Natural killer cell treated with Interleukin-12 subunit alpha and Interleukin-12 subunit beta and Interleukin-15 and Interleukin-18, amount 100 ng/mL, for 72 hours (primary cell): ENCODE measurements around the gene SYCE1. TPM values are rescaled to one million over a fixed set of nuclear protein-coding genes. Genes with fewer than 3 reads are reported as not detected.
"Not testable (repeated sequence)": the region's sequence is repeated elsewhere in the genome, so short reads cannot be mapped to it uniquely, and the experiment has no call there.

ENCODE experiments used
- ATAC-seq, 2 donors: fragments of 150-1000 bp; cut with Tn5 transposase in 1 of 2; sonication (Bioruptor Pico), chemical (Tn5 transposase) in 1 of 2; 2 replicates each; pipeline ENCODE4 v1.10.0; 2021
- DNase-seq: peaks from one replicate; pipeline ENCODE4 v3.0.0; 2022; ENCODE audit warnings: low spot score
- H3K27ac Mint-ChIP-seq, 2 donors: 1 replicate in 1 of 2; 2 replicates in 1 of 2; pipeline ENCODE4 v1.8.0; 2022; ENCODE audit warnings: mixed read lengths in 2 of 2, mild to moderate bottlenecking in 1 of 2, moderate library complexity in 1 of 2
- H3K27me3 Mint-ChIP-seq, 2 donors: 1 replicate in 1 of 2; 2 replicates in 1 of 2; pipeline ENCODE4 v1.8.0; 2022; ENCODE audit warnings: mixed read lengths in 2 of 2
- H3K36me3 Mint-ChIP-seq: one replicate; pipeline ENCODE4 v1.8.0; 2022; ENCODE audit warnings: mixed read lengths
- H3K4me1 Mint-ChIP-seq, 2 donors: 1 replicate in 1 of 2; 2 replicates in 1 of 2; pipeline ENCODE4 v1.8.0; 2022; ENCODE audit warnings: low read depth in 2 of 2, mixed read lengths in 2 of 2, mild to moderate bottlenecking in 1 of 2
- H3K4me3 Mint-ChIP-seq: one replicate; pipeline ENCODE4 v1.8.0; 2022; ENCODE audit warnings: mixed read lengths
- H3K9me3 Mint-ChIP-seq: 2 replicates; pipeline ENCODE4 v1.8.0; 2022; ENCODE audit warnings: mixed read lengths
- total RNA-seq, 2 donors: library from RNA; stranded (reverse); gene quantifications; one replicate each; pipeline ENCODE4 v1.2.3, GENCODE V29; 2022

SYCE1 gene, protein sequence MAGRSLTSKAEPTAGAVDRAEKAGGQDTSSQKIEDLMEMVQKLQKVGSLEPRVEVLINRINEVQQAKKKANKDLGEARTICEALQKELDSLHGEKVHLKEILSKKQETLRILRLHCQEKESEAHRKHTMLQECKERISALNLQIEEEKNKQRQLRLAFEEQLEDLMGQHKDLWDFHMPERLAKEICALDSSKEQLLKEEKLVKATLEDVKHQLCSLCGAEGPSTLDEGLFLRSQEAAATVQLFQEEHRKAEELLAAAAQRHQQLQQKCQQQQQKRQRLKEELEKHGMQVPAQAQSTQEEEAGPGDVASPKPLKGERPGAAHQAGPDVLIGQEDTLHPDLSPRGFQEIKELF
- total RNA-seq: not detected

DNA sequence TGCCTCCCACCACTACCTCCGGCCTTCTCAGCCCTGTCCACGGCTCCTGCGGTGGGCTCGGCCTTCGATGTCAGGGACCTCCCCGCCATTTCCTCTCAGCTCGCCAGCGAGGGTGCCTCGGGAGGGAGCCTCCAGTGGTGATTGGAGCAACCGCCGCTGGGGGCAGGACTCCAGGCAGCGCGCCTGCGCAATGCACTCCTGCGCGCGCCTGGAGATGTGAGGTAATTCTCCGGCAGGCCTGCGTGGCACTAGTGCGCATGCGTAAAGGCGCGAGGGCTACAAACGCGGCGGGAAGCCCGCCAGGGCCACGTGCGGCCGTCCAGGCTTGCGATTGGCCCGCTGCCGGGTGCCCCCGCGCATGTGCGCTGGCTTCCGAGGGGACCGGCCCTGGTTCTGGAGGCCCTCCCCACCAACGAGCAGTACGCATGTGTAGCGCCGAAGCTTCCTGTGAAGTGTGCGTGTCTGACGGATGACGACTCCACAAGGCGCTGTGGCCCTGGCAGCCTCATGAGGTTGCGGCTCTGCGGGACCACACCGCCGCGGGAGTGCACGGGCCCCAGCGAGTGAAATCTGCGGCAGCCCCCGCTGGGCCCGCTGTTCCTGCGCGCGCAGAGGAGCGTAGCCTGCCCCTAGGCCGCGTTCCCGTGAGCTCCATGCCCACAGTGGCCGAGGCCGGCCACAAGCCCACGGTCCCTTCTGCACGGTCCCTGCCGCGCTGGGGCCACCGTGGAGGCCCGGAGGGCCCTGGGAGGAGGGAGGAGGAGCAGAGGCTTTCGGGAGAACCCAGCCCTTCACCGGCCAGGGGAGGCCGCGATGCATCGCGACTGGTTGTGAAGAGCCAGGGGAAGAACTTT lies at the start of gene SYCE1:
TSS of gene SYCE1 (minus strand) at position 143 of the 854 bp plus-strand sequence. CDS start at position 89, 54 bp downstream.
- Mint-ChIP-seq H3K27me3 (peaks cover 10 to 23% of the 10 kb centered on the region in 2 donors), H3K4me1 (no peaks in the 10 kb centered on the region), H3K36me3 (no peaks in the 10 kb centered on the region), H3K9me3 (no peaks in the 10 kb centered on the region), H3K4me3 (no peak within 1 kb of the TSS), H3K27ac (no peak within 1 kb of the TSS)
- DNase-seq (no peak), ATAC-seq (no peak)

DNA sequence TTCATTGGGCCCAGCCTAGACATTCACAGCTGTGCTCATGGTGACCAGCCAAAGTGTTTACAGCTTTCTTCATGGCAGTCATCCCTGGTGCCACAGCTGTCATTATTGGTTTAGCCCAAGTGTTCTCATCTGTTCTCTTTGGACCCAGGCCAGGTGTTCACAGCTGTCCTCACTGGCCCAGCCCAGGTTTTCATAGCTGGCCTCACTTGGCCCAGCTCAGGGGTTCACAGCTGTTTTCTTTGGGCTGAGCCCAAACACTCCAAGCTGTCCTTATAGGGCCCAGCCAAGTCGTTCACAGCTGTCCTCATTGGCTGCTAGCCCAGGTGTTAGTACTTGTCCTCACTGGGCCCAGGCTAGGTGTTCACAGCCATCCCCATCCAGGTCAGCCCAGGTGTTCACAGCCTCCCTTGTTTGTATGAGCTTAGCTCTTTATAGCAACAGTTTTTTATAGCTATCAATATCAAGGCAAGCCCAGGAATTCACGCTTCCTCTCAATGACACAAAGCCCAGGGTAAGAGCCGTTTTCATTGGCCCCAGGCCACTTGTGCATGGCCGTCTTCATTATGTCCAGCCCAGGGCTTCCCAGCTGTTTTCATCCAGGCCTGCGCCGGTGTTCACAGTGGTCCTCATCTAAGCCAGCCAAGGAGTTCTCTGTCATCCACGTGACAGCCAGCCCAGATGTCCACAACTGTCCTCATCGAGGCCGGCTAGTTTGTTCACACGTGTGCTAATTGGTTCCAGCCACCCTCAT lies 49.6 kb upstream of the SYCE1 start:
- Mint-ChIP-seq H3K36me3 (no peaks in the 10 kb centered on the region), H3K27ac (no peak overlapping the region), H3K4me1 (no peaks in the 10 kb centered on the region), H3K9me3 (no peaks in the 10 kb centered on the region), H3K4me3 (no peak overlapping the region), H3K27me3 (peaks cover 13 to 19% of the 10 kb centered on the region in 2 donors)
- no peak for ATAC-seq
- no peak for DNase-seq

DNA sequence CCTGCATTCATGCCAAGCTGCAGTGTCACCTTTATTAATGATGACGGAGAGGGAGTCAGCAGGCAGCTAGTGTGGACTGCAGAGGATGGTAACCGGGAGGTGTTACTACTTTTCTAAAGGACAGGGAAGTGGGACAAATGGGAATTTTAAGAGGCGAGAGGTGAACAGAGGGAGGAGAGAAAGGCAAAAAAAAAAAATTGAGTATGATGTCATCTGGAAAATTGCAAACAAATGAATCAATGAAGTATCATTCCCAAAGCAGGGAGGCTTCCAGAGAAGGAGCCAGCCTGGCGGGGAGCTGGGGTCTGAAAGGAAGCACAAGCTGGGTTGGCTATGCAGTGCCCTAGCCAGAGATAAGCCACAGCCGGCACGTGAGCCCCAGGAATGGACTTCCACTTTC lies 48.3 kb upstream of the SYCE1 start:
- no peak overlapping the region for H3K4me3 Mint-ChIP-seq
- no peaks in the 10 kb centered on the region for H3K4me1 Mint-ChIP-seq
- ATAC-seq: no peak
- peaks cover 15 to 20% of the 10 kb centered on the region in 2 donors for H3K27me3 Mint-ChIP-seq
- H3K27ac Mint-ChIP-seq: no peak overlapping the region
- no peaks in the 10 kb centered on the region for H3K36me3 Mint-ChIP-seq
- no peaks in the 10 kb centered on the region for H3K9me3 Mint-ChIP-seq
- no peak for DNase-seq

DNA sequence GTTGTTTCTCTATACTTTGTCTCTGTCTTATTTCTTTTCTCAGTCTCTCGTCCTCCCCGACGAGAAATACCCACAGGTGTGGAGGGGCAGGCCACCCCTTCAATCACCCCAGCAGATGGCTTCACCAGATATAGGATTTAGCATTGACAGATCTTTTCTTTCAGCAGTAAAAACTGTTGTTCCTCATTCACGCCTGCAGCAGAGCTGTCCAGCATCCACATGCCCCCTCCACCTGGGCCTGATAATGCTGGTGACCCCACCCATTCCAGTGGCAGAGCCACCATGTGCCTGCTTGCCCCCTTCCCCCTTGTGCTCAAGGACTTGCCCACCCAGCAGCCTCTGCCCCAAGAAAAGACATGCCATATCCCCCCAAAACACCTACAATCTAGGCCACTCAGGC lies 45.7 kb upstream of the SYCE1 start:
- H3K36me3 Mint-ChIP-seq: peaks cover 7% of the 10 kb centered on the region
- H3K27me3 Mint-ChIP-seq: peaks cover 26 to 35% of the 10 kb centered on the region in 2 donors
- ATAC-seq: no peak
- H3K4me1 Mint-ChIP-seq: no peaks in the 10 kb centered on the region
- no peak for DNase-seq
- no peaks in the 10 kb centered on the region for H3K9me3 Mint-ChIP-seq
- H3K27ac Mint-ChIP-seq: no peak overlapping the region
- H3K4me3 Mint-ChIP-seq: no peak overlapping the region

DNA sequence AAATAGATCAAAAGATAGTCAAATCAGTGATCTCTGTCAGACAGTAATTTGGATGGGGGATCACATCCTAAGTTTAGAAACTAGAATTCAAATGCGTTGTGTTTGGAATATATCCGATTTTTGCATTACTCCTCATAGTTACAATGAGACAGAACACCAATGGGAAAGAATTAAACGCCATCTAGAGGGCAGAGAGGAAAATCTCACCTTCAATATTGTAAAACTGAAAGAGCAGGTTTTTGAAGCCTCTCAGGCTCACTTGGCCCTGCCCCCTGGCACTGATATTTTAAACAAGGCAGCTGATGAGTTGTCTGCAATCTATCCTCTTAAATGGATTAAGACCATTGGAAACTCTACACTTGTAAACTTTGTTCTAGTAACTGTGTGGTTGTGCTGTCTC lies 43.5 kb upstream of the SYCE1 start:
- Mint-ChIP-seq H3K4me1 (no peaks in the 10 kb centered on the region), H3K9me3 (no peaks in the 10 kb centered on the region), H3K36me3 (peaks cover 7% of the 10 kb centered on the region), H3K4me3 (no peak overlapping the region), H3K27ac (no peak overlapping the region), H3K27me3 (peaks cover 36 to 54% of the 10 kb centered on the region in 2 donors)
- DNase-seq (no peak), ATAC-seq (no peak)

DNA sequence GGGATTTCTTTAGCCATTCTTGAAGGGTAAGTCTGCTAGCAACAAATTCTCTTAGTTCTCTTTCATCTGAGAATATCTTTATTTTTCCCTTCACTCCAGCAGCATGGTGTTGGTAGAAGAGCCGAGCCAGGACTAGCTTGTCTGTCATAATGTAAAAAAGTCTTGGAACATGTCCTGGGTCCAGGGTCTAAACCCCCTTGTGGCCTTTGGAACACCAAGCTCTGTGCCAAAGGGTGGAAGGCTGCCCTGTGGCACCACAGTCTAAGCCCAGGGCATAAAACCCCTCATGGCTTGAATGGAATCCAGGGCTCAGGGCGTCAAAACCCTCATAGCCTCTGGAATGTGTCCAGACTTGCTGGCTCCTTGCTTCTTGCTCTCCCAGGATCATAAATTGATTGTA lies 38.1 kb upstream of the SYCE1 start:
- not testable (repeated sequence) for H3K36me3 Mint-ChIP-seq, H3K9me3 Mint-ChIP-seq, DNase-seq, ATAC-seq, H3K27ac Mint-ChIP-seq, H3K4me3 Mint-ChIP-seq, H3K4me1 Mint-ChIP-seq
- peaks cover 44 to 72% of the 10 kb centered on the region in 2 donors for H3K27me3 Mint-ChIP-seq

DNA sequence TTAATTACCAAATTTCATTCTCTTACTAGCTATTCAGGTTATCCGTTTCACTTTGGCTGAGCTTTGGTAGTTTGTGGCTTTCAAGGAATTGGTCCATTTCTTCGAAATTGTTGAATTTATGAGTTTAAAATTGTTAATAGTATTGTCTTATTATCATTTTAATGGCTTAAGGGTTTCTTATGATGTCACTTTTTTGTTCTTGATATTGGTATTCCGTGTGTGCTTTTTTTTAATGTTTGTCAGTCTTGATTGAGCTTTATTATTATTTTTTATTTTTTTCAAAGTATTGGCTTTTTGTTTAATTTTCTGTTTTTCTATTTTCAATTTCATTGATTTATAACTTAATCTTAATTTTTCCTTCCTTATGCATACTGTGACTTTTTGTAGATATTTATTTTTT lies 35.3 kb upstream of the SYCE1 start:
- no peaks in the 10 kb centered on the region for H3K4me1 Mint-ChIP-seq
- peaks cover 50 to 84% of the 10 kb centered on the region in 2 donors for H3K27me3 Mint-ChIP-seq
- no peaks in the 10 kb centered on the region for H3K36me3 Mint-ChIP-seq
- DNase-seq (no peak), ATAC-seq (no peak)
- H3K4me3 Mint-ChIP-seq: no peak overlapping the region
- no peak overlapping the region for H3K27ac Mint-ChIP-seq
- no peaks in the 10 kb centered on the region for H3K9me3 Mint-ChIP-seq

DNA sequence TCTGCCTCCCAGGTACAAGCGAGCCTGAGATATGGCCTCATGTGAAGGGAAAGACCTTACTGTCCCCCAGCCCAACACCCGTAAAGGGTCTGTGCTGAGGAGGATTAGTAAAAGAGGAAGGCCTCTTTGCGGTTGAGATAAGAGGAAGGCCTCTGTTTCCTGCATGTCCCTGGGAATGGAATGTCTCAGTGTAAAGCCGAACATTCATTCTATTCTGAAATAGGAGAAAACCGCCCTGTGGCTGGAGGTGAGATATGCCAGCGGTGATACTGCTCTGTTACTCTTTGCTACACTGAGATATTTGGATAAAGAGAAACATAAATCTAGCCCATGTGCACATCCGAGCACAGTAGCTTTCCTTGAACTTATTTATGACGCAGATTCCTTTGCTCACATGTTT lies 34.5 kb upstream of the SYCE1 start:
- peaks cover 52 to 85% of the 10 kb centered on the region in 2 donors for H3K27me3 Mint-ChIP-seq
- not testable (repeated sequence) for H3K36me3 Mint-ChIP-seq, DNase-seq, H3K9me3 Mint-ChIP-seq, H3K4me3 Mint-ChIP-seq, H3K4me1 Mint-ChIP-seq, ATAC-seq, H3K27ac Mint-ChIP-seq

DNA sequence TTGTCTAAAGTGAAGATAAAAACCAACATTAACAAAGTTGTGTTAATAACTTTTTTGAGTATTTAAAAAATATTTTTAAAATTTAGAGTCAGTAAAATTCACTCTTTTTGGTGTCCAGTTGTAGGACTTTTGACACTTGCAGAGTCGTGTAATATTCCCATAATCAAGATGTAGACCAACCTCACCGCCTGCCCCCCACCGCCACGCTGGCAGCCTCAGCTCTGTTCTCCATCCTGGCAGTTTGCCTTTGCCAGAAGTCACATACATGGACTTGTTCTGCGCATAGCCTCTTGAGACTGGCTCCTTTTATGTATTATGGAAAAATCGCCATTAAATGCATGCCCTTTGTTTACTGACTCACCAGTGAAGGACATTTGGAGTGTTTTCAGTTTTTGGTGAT lies 27.3 kb upstream of the SYCE1 start:
- no peak for DNase-seq
- no peaks in the 10 kb centered on the region for H3K9me3 Mint-ChIP-seq
- H3K4me3 Mint-ChIP-seq: no peak overlapping the region
- H3K27me3 Mint-ChIP-seq: peaks cover 31 to 61% of the 10 kb centered on the region in 2 donors
- ATAC-seq: no peak
- H3K36me3 Mint-ChIP-seq: no peaks in the 10 kb centered on the region
- H3K27ac Mint-ChIP-seq: no peak overlapping the region
- no peaks in the 10 kb centered on the region for H3K4me1 Mint-ChIP-seq

DNA sequence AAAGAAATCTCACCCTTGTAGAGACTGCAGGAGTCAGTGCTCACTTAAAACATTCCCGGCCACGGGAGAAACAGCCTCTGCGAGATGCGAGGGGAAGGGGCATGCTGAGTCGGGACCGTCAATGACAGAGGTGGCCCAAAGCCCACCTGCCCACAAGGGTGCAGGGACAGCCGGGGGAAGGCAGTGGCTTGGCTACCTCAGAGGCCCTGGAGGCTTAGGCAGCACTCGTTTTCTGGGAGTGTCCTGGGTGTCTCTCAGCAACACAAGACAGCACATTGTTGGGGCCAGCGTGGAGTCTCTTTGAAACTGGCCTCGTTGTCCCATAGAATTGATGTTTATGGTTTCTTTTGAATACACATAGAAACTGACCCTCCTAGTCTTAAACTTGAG lies 25.6 kb upstream of the SYCE1 start:
- H3K27me3 Mint-ChIP-seq: peaks cover 21 to 49% of the 10 kb centered on the region in 2 donors
- no peak overlapping the region for H3K4me3 Mint-ChIP-seq
- no peaks in the 10 kb centered on the region for H3K4me1 Mint-ChIP-seq
- ATAC-seq: peak; percentile 32 to 33
- no peak overlapping the region for H3K27ac Mint-ChIP-seq
- no peaks in the 10 kb centered on the region for H3K9me3 Mint-ChIP-seq
- no peak for DNase-seq
- no peaks in the 10 kb centered on the region for H3K36me3 Mint-ChIP-seq

DNA sequence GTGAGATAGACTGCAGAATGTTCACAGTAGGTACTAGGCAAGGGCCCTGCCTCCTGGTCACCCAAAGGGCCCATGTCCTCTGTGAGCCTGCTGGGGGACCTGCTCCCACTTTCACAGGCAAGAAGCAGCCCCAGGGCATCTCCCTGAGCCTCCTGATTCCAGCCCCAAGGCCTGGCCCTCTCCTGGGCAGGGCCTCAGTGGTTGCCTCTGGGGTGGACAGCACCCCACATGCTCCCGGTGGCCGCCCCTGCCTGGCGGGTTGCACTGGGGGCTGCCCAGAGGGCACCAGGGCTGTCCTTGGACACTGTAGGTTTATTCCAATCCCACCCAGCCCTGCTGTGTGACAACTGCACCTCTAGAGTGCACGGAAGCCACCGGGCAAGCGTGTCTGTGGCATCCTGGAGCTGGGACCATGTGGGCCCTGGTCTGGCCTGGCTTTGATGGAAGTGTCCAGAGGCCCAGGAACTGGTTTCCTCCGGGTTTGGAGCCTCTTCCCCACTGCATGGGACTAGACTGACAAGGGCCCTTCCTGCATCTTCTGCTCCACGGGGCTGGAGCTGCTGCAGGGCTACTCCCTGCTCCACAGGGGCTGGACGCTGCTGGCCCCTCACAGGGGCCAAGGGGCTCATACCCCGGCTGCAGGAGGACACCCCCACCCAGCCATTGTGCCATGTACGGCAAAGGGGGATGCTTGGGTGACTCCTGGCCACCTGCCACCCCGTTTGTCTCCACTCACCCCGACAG lies 25.0 kb upstream of the SYCE1 start:
- DNase-seq: no peak
- Mint-ChIP-seq H3K36me3 (no peaks in the 10 kb centered on the region), H3K4me1 (no peaks in the 10 kb centered on the region), H3K4me3 (no peak overlapping the region), H3K27ac (no peak overlapping the region), H3K27me3 (peaks cover 20 to 43% of the 10 kb centered on the region in 2 donors), H3K9me3 (no peaks in the 10 kb centered on the region)
- peak; percentile 24 to 36 for ATAC-seq

DNA sequence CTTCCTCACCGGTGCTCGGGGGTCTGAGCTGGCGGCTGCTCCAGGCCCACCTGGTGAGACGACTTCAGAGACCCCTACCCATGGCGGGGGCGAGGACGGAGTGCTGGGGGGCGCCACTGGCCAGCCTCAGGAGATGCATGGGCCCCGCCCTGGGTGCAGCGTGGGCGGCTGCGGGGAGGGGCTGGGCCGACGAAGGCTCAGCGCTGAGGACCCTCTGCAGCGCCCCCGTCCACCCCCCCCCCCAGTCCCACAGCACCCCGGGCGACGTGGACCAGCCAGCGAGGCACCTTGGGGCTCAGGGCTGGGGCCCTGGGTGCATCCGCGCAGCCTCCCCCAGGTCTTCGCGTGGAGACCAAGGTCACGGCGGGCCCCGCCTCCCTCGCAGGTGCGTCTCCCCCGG lies 11.7 kb upstream of the SYCE1 start:
- ATAC-seq: peak in 1 of 2 donors; percentile 43
- not testable (repeated sequence) for DNase-seq, H3K4me3 Mint-ChIP-seq, H3K27ac Mint-ChIP-seq, H3K4me1 Mint-ChIP-seq
- H3K27me3 Mint-ChIP-seq: peaks cover 7 to 13% of the 10 kb centered on the region in 2 donors
- peaks cover 11% of the 10 kb centered on the region for H3K36me3 Mint-ChIP-seq
- H3K9me3 Mint-ChIP-seq: peaks cover 10% of the 10 kb centered on the region

DNA sequence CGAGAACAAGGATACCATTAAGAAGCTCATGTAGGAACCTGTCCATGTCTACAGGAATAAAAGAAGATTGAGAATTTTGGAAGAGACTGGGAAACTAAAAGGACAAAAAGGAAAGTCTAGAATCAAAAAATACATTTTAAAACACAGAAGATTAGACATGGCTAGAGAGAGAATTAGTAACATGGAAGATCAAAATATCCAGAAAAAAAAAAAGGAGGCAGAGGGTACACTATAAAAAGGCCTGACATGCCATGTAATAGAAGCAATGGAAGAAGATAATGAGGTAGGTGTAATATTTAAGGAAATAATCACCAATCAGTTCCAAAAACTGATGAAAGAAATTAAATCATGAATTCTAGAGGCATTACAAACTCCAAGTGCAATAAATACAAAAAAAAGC lies 8.1 kb upstream of the SYCE1 start:
- ATAC-seq, H3K9me3 Mint-ChIP-seq, DNase-seq, H3K4me1 Mint-ChIP-seq, H3K27me3 Mint-ChIP-seq, H3K27ac Mint-ChIP-seq, H3K4me3 Mint-ChIP-seq: not testable (repeated sequence)
- peaks cover 11% of the 10 kb centered on the region for H3K36me3 Mint-ChIP-seq
